ENCODE measurements around the gene KCNAB1.

KCNAB1 gene

DNA sequence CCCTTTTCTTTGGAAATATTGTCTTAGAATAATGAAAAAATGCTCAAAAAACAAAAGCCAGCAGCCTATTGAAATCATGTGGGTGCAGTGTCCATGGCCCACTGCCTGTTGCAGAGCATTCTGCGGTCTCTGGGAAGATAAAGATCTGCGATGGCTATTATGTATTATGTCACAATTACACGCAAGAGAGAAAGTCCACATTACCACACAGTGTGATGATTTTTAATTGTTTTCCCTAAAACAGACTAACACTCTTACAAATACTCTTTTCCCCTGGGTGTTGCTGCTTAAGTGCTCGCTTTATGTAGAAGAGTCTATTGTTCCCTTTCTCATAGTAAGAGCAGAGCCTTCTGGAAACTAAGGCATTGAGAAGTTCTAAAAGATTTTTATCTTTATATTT is 402.3 kb downstream of the KCNAB1 start:
- no peak for DNase-seq (ENCODE audit: extremely low spot score)
- ChIA-PET POLR2A (no interaction called here), CTCF (no interaction called here)
- no peak for TF ChIP-seq CTBP1 (IDR thresholded peaks at IDR 0.05; ENCODE audit: borderline replicate concordance)

DNA sequence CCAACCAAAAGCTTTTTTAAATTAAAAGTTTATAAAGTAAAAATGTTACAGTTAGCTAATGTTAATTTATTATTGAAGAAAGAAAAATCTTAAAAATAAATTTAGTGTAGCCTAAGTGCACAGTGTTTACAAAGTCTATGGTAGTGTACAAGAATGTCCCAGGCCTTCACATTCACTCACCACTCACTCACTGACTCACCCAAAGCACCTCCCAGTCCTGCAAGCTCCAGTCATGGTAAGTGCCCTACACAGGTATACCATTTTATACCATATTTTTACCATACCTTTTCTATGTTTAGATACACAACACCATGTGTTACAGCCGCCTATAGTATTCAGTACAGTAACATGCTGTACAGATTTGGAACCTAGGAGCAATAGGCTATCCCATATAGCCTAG is 405.4 kb downstream of the KCNAB1 start:
- CTCF ChIA-PET, result interaction anchor here (0.7 to 1.2 kb wide), 3 partner anchors 14 to 351 kb away, joined by 3 to 4 read pairs (median 3); no protein-coding TSS in a partner anchor
- TF ChIP-seq FOXK2 (IDR thresholded peaks at IDR 0.05) (no peak), LEF1 (IDR thresholded peaks at IDR 0.05; ENCODE audit: borderline replicate concordance) (no peak), ARNT (IDR thresholded peaks at IDR 0.05) (no peak), SP1 (IDR thresholded peaks at IDR 0.05) (no peak), HDGF (IDR thresholded peaks at IDR 0.05; ENCODE audit: borderline replicate concordance) (no peak), SUZ12 (IDR thresholded peaks at IDR 0.05) (no peak), FOXM1 (IDR thresholded peaks at IDR 0.05; ENCODE audit: borderline replicate concordance) (no peak), ZNF384 (IDR thresholded peaks at IDR 0.05) (no peak), ELF4 (IDR thresholded peaks at IDR 0.05) (no peak), CTBP1 (IDR thresholded peaks at IDR 0.05; ENCODE audit: borderline replicate concordance) (no peak), NFRKB (IDR thresholded peaks at IDR 0.05) (no peak), FOXA1 (IDR thresholded peaks at IDR 0.05) (no peak), BHLHE40 (IDR thresholded peaks at IDR 0.05; ENCODE audit: borderline replicate concordance) (no peak), TARDBP (IDR thresholded peaks at IDR 0.05) (no peak)
- TF ChIP-seq, protein P1, sequence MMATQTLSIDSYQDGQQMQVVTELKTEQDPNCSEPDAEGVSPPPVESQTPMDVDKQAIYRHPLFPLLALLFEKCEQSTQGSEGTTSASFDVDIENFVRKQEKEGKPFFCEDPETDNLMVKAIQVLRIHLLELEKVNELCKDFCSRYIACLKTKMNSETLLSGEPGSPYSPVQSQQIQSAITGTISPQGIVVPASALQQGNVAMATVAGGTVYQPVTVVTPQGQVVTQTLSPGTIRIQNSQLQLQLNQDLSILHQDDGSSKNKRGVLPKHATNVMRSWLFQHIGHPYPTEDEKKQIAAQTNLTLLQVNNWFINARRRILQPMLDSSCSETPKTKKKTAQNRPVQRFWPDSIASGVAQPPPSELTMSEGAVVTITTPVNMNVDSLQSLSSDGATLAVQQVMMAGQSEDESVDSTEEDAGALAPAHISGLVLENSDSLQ (IDR thresholded peaks at IDR 0.05), result no peak
- DNase-seq (ENCODE audit: extremely low spot score), result no peak
- POLR2A ChIA-PET, result interaction anchor here (1.5 kb wide), 1 partner anchor 563 kb away, joined by 4 read pairs; no protein-coding TSS in a partner anchor

DNA sequence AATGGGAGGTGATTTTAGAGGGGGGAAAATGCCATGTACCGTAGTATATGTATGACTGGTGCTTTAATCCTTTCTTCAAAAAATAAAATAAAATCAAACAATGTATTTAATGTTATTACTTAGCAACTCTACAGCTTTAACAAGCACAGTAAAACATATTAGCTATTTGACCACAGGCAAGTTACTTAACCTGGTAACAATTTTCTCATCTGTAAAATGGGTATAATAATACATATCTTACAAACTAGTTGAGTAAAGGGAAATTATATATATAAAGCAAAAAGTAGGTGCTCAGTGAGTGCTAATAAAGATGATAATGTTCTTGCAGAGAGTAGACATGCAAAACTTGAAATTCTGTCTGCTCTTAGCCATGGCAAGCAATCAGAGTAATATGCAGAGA is 406.7 kb downstream of the KCNAB1 start:
- TF ChIP-seq CTBP1 (IDR thresholded peaks at IDR 0.05; ENCODE audit: borderline replicate concordance) (no peak), FOXK2 (IDR thresholded peaks at IDR 0.05) (no peak), TARDBP (IDR thresholded peaks at IDR 0.05) (no peak), SP1 (IDR thresholded peaks at IDR 0.05) (no peak), L3MBTL2 (conservative IDR thresholded peaks at IDR 0.05) (no peak)
- TF ChIP-seq, protein P1 (IDR thresholded peaks at IDR 0.05), result no peak
- CTCF ChIA-PET, result no interaction called here
- POLR2A ChIA-PET, result interaction anchor here (0.7 kb wide), 1 partner anchor 561 kb away, joined by 3 read pairs; no protein-coding TSS in a partner anchor
- DNase-seq (ENCODE audit: extremely low spot score), result no peak

DNA sequence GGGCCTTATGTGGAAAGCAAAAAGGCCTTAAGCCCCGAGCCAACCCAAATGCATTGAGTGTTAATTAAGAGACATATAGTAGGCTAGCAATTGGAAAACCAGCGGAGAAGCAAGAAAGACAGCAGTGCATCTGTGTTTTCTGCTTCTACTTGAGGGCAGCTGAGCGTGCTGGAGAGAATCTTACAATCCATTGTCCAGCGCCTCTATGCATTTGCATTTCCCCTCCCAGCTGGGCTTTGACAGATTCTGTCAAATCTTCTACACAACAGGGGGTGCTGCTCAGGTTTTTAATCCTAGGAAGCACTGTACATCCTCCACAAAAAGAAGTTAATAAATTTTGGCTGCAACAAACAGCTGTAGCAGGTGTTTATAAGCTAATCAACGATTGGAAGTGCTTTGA is 410.6 kb downstream of the KCNAB1 start:
- TF ChIP-seq TARDBP (IDR thresholded peaks at IDR 0.05) (no peak), CTBP1 (IDR thresholded peaks at IDR 0.05; ENCODE audit: borderline replicate concordance) (no peak), FOXA1 (IDR thresholded peaks at IDR 0.05) (no peak), BHLHE40 (IDR thresholded peaks at IDR 0.05; ENCODE audit: borderline replicate concordance) (no peak), HDGF (IDR thresholded peaks at IDR 0.05; ENCODE audit: borderline replicate concordance) (no peak), SP1 (IDR thresholded peaks at IDR 0.05) (no peak), LEF1 (IDR thresholded peaks at IDR 0.05; ENCODE audit: borderline replicate concordance) (no peak), ZNF384 (IDR thresholded peaks at IDR 0.05) (no peak), SUZ12 (IDR thresholded peaks at IDR 0.05) (no peak), L3MBTL2 (conservative IDR thresholded peaks at IDR 0.05) (no peak), ELF4 (IDR thresholded peaks at IDR 0.05) (no peak), ARNT (IDR thresholded peaks at IDR 0.05) (no peak), FOXK2 (IDR thresholded peaks at IDR 0.05) (no peak), FOXM1 (IDR thresholded peaks at IDR 0.05; ENCODE audit: borderline replicate concordance) (no peak), NFRKB (IDR thresholded peaks at IDR 0.05) (no peak)
- TF ChIP-seq, protein P1 (IDR thresholded peaks at IDR 0.05), result no peak
- DNase-seq (ENCODE audit: extremely low spot score), result no peak
- POLR2A ChIA-PET, result no interaction called here
- CTCF ChIA-PET, result no interaction called here

DNA sequence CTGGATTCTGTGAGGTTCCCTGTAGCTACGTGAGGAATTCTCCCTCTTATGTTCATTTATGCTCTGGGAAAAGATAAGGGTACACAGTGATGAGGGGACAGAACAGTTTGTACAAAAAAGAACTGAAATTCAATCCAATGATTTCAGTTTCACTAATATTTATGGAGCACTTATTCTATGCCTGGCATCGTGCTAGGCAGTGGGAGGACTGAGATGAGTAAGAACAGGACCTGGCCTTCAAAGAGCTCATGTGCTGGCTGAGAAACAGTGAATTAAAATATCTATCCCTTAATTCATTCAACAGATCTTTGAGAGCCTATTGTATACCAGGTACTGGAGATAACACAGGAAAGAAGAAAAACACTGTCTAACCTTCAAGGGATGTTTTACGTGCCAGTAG is 412.4 kb downstream of the KCNAB1 start:
- CTCF ChIA-PET, result no interaction called here
- DNase-seq (ENCODE audit: extremely low spot score), result no peak
- no peak for TF ChIP-seq SP1 (IDR thresholded peaks at IDR 0.05)
- TF ChIP-seq, protein P1 (IDR thresholded peaks at IDR 0.05), result no peak
- TF ChIP-seq ELF4 (IDR thresholded peaks at IDR 0.05), result no peak
- no peak for TF ChIP-seq BHLHE40 (IDR thresholded peaks at IDR 0.05; ENCODE audit: borderline replicate concordance)
- TF ChIP-seq CTBP1 (IDR thresholded peaks at IDR 0.05; ENCODE audit: borderline replicate concordance), result no peak
- TF ChIP-seq FOXK2 (IDR thresholded peaks at IDR 0.05), result no peak
- no peak for TF ChIP-seq LEF1 (IDR thresholded peaks at IDR 0.05; ENCODE audit: borderline replicate concordance)
- no peak for TF ChIP-seq ZNF384 (IDR thresholded peaks at IDR 0.05)
- no peak for TF ChIP-seq SUZ12 (IDR thresholded peaks at IDR 0.05)
- no peak for TF ChIP-seq FOXM1 (IDR thresholded peaks at IDR 0.05; ENCODE audit: borderline replicate concordance)
- TF ChIP-seq TARDBP (IDR thresholded peaks at IDR 0.05), result no peak
- no peak for TF ChIP-seq HDGF (IDR thresholded peaks at IDR 0.05; ENCODE audit: borderline replicate concordance)
- TF ChIP-seq NFRKB (IDR thresholded peaks at IDR 0.05), result no peak
- no peak for TF ChIP-seq L3MBTL2 (conservative IDR thresholded peaks at IDR 0.05)
- POLR2A ChIA-PET, result no interaction called here

DNA sequence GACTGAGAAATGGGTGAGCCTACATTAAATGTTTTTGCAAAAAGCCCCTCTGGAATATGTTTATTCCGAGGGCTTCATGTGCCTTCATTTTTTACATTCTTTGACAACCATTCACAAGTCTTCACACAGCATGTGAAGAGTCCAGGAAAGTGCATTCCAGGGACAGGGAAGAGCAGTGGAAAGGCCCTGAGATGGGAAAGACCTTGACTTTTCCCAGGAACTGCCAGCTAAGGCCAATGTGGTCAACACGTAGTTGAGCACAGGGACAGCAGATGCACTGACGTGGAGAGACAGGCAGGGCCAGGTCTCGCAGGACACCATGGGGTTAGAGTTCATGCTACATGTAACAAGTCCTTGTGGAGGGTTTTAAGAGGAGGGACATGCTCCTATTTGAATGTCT is 412.8 kb downstream of the KCNAB1 start:
- DNase-seq (ENCODE audit: extremely low spot score), result no peak
- TF ChIP-seq FOXA1 (IDR thresholded peaks at IDR 0.05) (no peak), FOXM1 (IDR thresholded peaks at IDR 0.05; ENCODE audit: borderline replicate concordance) (no peak), FOXK2 (IDR thresholded peaks at IDR 0.05) (no peak), CTBP1 (IDR thresholded peaks at IDR 0.05; ENCODE audit: borderline replicate concordance) (no peak), SP1 (IDR thresholded peaks at IDR 0.05) (no peak), TARDBP (IDR thresholded peaks at IDR 0.05) (no peak), BHLHE40 (IDR thresholded peaks at IDR 0.05; ENCODE audit: borderline replicate concordance) (no peak), ELF4 (IDR thresholded peaks at IDR 0.05) (no peak), L3MBTL2 (conservative IDR thresholded peaks at IDR 0.05) (no peak), HDGF (IDR thresholded peaks at IDR 0.05; ENCODE audit: borderline replicate concordance) (no peak), LEF1 (IDR thresholded peaks at IDR 0.05; ENCODE audit: borderline replicate concordance) (no peak), SUZ12 (IDR thresholded peaks at IDR 0.05) (no peak), ARNT (IDR thresholded peaks at IDR 0.05) (no peak), ZNF384 (IDR thresholded peaks at IDR 0.05) (no peak), NFRKB (IDR thresholded peaks at IDR 0.05) (no peak)
- TF ChIP-seq, protein P1 (IDR thresholded peaks at IDR 0.05), result no peak
- CTCF ChIA-PET, result no interaction called here
- POLR2A ChIA-PET, result no interaction called here

Measured in HEK293T (cell line).